Psoas muscle (tissue), 8 donors: ENCODE measurements around the gene DLGAP1. TPM values are rescaled to one million over a fixed set of nuclear protein-coding genes. Genes with fewer than 3 reads are reported as not detected.

Experiments used
- ATAC-seq, 4 donors: fragments of 200-7000 bp; cut with Tn5 transposase; one replicate each; pipeline ENCODE4 v1.9.1; 2020; ENCODE audit warnings: moderate library complexity in 3 of 4, mild to moderate bottlenecking in 2 of 4
- DNase-seq, 2 donors: peaks; one replicate each; pipeline ENCODE4 v3.0.0-alpha.2; 2020
- H3K27ac ChIP-seq: fragments of 200-600 bp; one replicate; pipeline ENCODE4 v1.8.0; 2022
- H3K27me3 ChIP-seq, 3 donors: fragments of 200-600 bp in 1 of 3; one replicate each; pipeline versions ENCODE4 v1.6.1 to v1.8.0; 2013 to 2022; ENCODE audit warnings: low read length in 2 of 3, mild to moderate bottlenecking in 2 of 3, moderate library complexity in 1 of 3; ENCODE audit not compliant: insufficient read depth in 3 of 3
- H3K36me3 ChIP-seq, 2 donors: fragments of 200-600 bp in 1 of 2; one replicate each; pipeline versions ENCODE4 v1.6.1 to v1.8.0; 2013 to 2022; ENCODE audit warnings: low read depth in 1 of 2, mild to moderate bottlenecking in 1 of 2, moderate library complexity in 1 of 2; ENCODE audit not compliant: insufficient read depth in 1 of 2
- H3K4me1 ChIP-seq: fragments of 200-600 bp; one replicate; pipeline ENCODE4 v1.8.0; 2022
- H3K4me3 ChIP-seq: fragments of 200-600 bp; one replicate; pipeline ENCODE4 v1.8.0; 2022; ENCODE audit warnings: mild to moderate bottlenecking
- H3K9me3 ChIP-seq: fragments of 200-600 bp; one replicate; pipeline ENCODE4 v1.8.0; 2022
- CTCF ChIP-seq: fragments of 200-600 bp; IDR thresholded peaks from one replicate; pipeline ENCODE4 v1.8.0; 2022; ENCODE audit warnings: antibody characterized with exemption
- WGBS, 3 donors: extraction: QIAGEN DNeasy Blood & Tissue Kit; methylation state at CpG; one replicate each; pipeline versions ENCODE4 v1.1.6 to v1.1.7; 2013; 5-methylcytosine and 5-hydroxymethylcytosine counted together
- intact Hi-C, 2 donors: fragments of 100-400 bp; cut with DNase I; formaldehyde crosslinking; loops; one replicate each; pipeline versions ENCODE4 v1.11.0 to v1.14.2; 2022
- polyA plus RNA-seq, 3 donors: library from polyadenylated mRNA; stranded (reverse); fragments of 200-250 nt; gene quantifications; one replicate each; pipeline ENCODE4 v1.2.3, GENCODE V29; 2013
- total RNA-seq, 4 donors: library from RNA; stranded (reverse); fragmentation: NEBNext Ultra II Directional in 2 of 4; extraction: Animal tissue kit (Norgen Biotek cat#: 25700) in 2 of 4; gene quantifications; one replicate each; pipeline versions ENCODE4 v1.2.1 to v1.2.4, GENCODE V29; 2021 to 2023
- donor health status: healthy with polysubstance abuse.
- donor health status: DM: no; HTN: no; CAD: no; lungs with moderate emphysema.
- donor health status: Bipolar disorder and iron deficiency.
- donor health status: healthy.
- donor health status: DM: yes; HTN: yes; CAD: no.
- donor health status: DM: no; HTN: no; CAD: no.
- donor health status: DM: no; HTN: no; CAD: no.
- donor health status: DM: yes; HTN: yes; CAD: no.

Gene DLGAP1
- total and polyA plus RNA-seq, 7 donors, result 0.09 to 0.26 (median 0.16) TPM; not detected in 1

GRCh38 chr18:3993941-3994687, 461.0 kb downstream of the DLGAP1 start:
- Histone ChIP-seq H3K36me3 (no peaks in the 10 kb centered on the region), H3K27me3 (no peaks in the 10 kb centered on the region), H3K9me3 (no peaks in the 10 kb centered on the region), H3K27ac (no peak overlapping the region), H3K4me1 (no peaks in the 10 kb centered on the region), H3K4me3 (no peak overlapping the region)
- DNase-seq, result no peak
- TF ChIP-seq CTCF, result no peak
- no peak for ATAC-seq
- intact Hi-C loops, result no loop called here
- 79 to 84% (median 82%) methylated on average over 9 of the region's 9 CpGs for WGBS, 3 donors

GRCh38 chr18:3985664-3986063, 469.4 kb downstream of the DLGAP1 start:
- H3K27ac ChIP-seq, result no peak overlapping the region
- no peaks in the 10 kb centered on the region for H3K27me3 ChIP-seq
- no peaks in the 10 kb centered on the region for H3K4me1 ChIP-seq
- DNase-seq (no peak), ATAC-seq (no peak)
- H3K4me3 ChIP-seq, result no peak overlapping the region
- intact Hi-C loops, result no loop called here
- WGBS, 3 donors, result 96 to 98% (median 97%) methylated on average over 2 of the region's 2 CpGs
- no peaks in the 10 kb centered on the region for H3K9me3 ChIP-seq
- no peaks in the 10 kb centered on the region for H3K36me3 ChIP-seq
- no peak for TF ChIP-seq CTCF

GRCh38 chr18:3985020-3985419, 470.1 kb downstream of the DLGAP1 start:
- no peak for TF ChIP-seq CTCF
- Histone ChIP-seq H3K9me3 (peaks cover 5% of the 10 kb centered on the region), H3K4me3 (no peak overlapping the region), H3K36me3 (no peaks in the 10 kb centered on the region), H3K27me3 (no peaks in the 10 kb centered on the region), H3K4me1 (no peaks in the 10 kb centered on the region), H3K27ac (no peak overlapping the region)
- ATAC-seq, result no peak
- intact Hi-C loops, result no loop called here
- no peak for DNase-seq

- Histone ChIP-seq H3K27me3 (no peaks in the 10 kb centered on the region), H3K4me1 (no peaks in the 10 kb centered on the region), H3K4me3 (no peak overlapping the region), H3K27ac (no peak overlapping the region), H3K9me3 (peaks cover 5% of the 10 kb centered on the region), H3K36me3 (no peaks in the 10 kb centered on the region)
- 70 to 79% (median 78%) methylated on average over 3 of the region's 3 CpGs for WGBS, 3 donors
- TF ChIP-seq CTCF, result no peak
- DNase-seq, result no peak
- intact Hi-C loops, result no loop called here
- no peak for ATAC-seq
Observed at GRCh38 chr18:3984163-3984757, 470.8 kb downstream of the DLGAP1 start.
